NCI-H2227 treated with DMSO at 0.1 percent for 48 hours (cell line): ENCODE results near the gene ZNF80.
"Not testable (repeated sequence)": the region's sequence is repeated elsewhere in the genome, so short reads cannot be mapped to it uniquely, and the experiment has no call there.

Experiments
- DNase-seq: peaks from one replicate; lab custom pipeline; 2025; lab: John Stamatoyannopoulos, UW

The ZNF80 gene

DNA sequence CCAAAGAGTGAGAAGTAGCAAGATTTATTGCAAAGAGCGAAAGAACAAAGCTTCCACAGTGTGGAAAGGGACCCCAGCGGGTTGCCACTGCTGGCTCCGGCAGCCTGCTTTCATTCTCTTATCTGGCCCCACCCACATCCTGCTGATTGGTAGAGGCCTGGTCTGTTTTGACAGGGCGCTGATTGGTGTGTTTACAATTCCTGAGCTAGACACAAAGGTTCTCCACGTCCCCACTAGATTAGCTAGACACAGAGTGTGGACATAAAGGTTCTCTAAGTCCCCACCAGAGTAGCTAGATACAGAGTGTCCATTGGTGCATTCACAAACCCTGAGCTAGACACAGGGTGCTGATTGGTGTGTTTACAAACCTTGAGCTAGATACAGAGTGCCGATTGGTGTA, at the start of gene ZNF80:
ZNF80 (minus strand) TSS at position 101 of the 400 bp plus-strand sequence. CDS start 504 bp downstream, outside the sequence.
- not testable (repeated sequence) for DNase-seq

DNA sequence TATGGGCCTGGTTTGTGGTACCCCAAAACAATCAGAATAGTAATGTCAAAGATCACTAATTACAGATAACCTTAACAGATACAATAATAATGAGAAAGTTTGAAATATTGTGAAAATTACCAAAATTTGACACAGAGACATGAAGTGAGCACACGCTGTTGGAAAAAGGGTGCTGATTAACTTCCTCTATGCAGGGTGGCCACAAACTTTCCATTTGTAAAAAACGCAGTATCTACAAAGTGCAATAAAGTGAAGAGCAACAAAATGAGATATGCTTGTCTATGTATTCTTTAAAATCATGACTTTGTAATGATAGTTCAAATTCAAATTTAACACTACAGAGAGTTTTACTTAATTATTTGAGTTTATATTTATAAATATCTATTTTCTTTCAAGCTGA, 48.9 kb upstream of the ZNF80 start:
- DNase-seq = no peak

DNA sequence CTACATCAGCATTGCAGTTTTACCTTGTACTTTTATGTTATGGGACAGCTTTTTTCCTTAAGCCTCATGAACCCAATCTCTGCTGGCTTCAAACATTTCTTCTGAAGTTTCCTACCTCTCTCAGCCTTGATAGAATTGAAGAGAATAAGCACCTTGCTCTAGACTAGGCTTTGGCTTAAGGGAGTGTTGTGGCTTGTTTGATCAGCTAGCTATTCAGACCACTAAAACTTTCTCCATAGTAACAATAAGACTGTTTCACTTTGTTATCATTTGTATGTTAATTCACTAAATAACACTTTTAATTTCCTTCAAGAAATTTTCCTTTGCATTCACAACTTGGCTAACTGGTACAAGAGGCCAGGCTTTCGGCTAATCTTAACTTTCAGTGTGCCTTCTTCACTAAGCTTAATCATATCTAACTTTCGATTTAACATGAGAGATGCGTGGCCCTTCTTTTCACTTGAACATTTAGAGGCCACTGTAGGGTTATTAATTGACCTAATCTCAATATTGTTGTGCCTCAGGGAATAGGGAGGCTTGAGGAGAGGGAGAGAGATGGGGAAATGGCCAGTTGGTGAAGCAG, 48.4 kb upstream of the ZNF80 start:
- DNase-seq = no peak

DNA sequence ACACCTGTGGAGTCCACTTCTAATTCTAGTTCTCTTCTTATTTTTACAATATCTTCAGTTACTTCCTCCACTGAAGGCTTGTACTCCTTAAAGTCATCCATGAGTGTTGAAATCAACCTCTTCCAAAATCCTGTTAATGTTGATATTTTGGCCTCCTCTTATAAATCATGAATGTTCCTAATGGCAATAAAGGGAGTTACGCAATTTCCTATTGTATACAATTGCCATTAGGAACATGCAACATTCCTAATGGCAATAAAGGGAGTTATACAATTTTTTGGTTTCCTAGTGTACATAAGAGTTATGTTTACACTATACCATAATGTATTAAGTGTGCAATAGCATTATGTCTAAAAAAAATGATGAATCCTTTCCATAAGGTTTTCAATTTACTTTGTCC, 47.3 kb upstream of the ZNF80 start:
- no peak for DNase-seq

DNA sequence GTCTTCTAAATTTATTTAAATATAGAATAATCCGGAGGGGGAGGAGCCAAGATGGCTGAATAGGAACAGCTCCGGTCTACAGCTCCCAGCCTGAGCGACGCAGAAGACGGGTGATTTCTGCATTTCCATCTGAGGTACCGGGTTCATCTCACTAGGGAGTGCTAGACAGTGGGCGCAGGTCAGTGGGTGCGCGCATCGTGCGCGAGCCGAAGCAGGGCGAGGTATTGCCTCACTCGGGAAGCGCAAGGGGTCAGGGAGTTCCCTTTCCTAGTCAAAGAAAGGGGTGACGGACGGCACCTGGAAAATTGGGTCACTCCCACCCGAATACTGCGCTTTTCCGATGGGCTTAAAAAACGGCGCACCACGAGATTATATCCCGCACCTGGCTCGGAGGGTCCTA, 39.5 kb upstream of the ZNF80 start:
- not testable (repeated sequence) for DNase-seq

DNA sequence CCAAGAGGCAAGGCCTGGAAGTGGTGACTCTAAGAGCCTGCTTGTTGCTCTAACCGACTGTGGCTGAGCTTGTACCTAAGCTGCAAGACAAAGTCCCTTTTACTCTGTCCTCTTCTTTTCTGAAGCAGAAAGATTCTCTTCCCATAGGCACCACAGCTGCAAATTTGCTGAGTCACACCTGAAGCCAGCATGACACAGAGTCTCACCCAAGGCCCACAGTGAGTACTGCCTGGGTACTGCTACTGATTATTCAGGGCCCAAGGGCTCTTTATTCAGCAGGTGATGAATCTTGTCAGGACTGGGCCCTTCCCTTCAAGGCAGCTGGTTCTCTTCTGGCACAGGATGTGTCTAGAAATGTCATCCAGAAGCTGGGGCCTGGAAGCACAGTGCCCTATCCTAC, 37.6 kb upstream of the ZNF80 start:
- no peak for DNase-seq

DNA sequence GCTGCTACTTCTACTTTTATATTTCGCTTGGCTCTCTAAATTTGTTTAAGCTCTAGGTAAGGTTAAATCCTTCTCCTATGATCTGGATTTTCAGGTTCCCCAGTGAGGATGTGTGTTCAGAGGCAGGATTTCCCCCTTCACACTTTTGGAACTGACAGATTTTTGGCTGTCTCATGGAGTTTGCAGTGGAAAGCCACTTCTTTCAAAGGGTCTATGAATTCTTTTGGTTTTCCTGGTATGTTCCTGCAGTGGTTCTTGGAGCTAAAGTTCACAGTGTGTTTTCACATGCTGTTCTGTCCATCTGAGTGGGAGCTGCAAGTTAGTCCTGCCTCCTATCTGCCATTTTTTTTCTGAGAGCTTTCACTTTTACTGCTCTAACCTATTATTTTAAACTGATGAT, 34.9 kb upstream of the ZNF80 start:
- DNase-seq = no peak

DNA sequence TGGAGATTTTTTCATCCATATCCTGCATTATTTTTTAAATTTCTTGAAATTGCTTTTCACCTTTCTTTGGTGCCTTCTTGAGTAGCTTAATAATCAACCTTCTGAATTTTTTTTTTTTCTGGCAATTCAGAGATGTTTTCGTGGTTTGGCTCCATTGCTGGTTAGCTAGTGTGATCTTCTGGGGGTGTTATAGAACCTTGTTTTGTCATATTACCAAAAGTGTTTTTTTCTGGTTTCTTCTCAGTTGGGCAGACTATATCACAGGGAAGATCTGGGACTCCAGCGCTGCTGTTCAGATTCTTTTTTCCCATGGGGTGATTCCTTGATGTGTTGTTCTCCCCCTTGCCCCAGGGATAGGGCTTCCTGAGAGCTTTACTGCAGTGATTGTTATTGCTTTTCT, 32.6 kb upstream of the ZNF80 start:
- no peak for DNase-seq

DNA sequence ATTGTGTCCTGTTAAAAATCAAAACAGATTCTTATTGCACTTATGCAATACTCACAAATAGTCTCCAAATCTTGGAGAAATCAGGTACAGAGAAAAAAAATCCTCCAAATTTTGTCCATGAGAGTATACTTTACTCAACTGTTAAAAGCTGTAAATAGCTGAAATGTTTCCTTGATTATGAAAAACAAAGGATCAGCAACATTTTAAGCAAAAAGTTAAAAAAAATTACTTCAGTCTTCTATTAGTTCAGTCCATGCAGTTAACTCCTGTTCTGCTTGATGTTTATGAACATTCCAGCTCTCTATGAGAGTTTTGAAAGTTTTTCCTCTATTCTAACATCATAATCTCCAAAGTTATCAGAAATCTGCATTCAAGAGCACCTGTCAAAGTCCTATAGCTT, 22.8 kb upstream of the ZNF80 start:
- no peak for DNase-seq

DNA sequence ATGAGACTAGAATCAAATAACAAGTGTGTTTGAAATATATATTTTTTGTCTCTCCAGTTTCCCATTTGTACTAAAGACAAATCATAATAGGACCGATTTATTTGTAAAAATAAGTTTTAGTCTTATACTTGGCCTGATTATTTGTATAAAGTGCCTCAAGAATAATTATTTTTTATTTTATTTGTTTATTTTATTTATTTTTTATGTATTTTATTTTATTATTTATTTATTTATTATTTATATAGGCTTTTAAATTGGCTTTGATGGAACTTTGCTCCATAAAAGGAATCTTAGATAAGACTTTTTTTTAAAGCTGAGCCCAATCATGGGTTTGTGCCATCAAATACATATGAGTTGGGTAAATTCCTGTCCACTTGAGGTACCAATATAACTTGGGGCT, 22.2 kb upstream of the ZNF80 start:
- no peak for DNase-seq

DNA sequence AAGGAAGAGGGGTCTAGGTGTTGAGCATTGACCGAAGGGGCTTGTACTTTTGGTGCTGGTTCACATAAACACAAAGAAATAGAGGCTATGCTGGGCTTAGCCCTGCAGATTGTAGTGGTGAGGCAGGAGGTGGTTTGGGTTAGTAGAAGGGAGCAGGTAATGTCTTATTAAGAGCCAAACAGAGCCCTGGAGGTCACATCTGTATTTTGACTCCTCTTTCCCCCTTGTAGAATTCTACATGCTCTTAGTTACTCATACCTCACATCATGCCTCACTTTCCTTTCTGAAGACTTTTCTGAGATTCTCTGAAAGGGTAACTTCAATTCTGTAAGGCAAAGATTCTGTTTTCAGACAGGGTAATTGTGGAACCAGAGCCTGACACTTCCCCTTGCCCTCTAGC, 16.1 kb upstream of the ZNF80 start:
- no peak for DNase-seq

DNA sequence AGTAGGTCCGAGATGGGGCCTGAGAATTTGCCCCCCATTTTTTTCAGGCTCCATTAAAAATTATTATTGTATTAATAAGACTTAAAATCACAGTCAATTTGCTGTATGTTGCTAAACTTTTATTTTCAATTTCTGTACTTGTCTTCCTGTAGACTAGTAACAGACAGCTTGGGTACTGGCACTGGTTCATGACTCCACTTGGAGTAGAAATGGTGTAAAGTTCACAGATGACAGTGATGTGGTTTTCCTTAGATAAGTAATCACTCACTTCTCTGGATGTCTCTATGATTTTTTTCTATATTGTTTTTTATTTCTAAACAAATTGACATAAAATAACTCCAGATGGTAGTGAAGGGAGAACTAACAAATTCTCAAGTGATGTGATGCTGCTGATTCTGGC, 15.6 kb upstream of the ZNF80 start:
- DNase-seq = no peak

DNA sequence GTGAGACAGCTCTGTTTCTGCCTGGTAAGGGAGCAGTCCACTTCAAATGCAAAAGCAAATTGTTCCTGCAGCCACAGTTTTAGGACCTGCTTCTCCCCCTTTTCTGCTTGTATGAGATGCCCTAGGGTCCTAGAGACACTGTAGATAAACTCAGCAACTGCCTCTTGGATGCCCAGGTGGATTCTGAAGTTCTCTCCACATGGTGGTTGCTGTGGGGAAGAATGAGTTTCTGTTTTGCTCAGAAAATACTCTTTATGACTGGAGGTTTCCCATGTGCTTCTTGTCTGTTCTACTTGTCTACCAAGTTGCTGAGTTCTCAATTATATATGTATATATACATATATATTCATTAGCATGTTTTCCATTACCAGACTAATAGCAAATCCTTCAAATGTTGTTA, 5.6 kb upstream of the ZNF80 start:
- DNase-seq = no peak

DNA sequence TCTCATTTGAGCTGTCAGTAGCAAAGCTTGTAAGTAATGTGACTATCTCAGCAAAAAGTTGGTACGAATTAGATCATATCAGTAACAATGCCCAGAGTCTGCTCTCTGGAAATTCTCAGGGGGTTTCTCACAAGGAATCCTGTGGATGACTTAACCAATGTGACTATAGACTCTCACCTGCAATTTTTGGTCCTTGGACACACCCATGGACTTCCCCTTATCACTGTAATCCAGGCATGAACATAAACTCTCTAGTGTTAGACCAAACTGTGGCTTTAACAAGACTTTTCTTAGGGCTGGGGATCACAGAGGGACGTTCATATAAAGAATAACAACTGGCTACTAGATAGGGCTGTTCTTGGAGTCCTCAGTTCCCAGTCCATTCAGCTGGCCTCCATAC, 3.9 kb upstream of the ZNF80 start:
- no peak for DNase-seq

DNA sequence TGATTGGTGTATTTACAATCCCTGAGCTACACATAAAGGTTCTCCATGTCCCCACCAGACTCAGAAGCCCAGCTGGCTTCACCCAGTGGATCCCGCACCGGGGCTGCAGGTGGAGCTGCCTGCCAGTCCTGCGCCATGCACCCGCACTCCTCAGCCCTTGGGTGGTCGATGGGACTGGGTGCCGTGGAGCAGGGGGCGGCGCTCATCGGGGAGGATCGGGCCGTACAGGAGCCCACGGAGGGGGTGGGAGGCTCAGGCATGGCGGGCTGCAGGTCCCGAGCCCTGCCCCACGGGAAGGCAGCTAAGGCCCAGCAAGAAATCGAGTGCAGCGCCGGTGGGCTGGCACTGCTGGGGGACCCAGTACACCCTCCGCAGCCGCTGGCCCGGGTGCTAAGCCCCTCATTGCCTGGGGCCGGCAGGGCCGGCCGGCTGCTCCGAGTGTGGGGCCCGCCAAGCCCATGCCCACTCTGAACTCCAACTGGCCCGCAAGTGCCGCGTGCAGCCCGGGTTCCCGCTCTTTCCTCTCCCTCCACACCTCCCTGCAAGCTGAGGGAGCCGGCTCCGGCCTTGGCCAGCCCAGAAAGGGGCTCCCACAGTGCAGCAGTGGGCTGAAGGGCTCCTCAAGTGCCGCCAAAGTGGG, 888 bp upstream of the ZNF80 start:
- DNase-seq = not testable (repeated sequence)

DNA sequence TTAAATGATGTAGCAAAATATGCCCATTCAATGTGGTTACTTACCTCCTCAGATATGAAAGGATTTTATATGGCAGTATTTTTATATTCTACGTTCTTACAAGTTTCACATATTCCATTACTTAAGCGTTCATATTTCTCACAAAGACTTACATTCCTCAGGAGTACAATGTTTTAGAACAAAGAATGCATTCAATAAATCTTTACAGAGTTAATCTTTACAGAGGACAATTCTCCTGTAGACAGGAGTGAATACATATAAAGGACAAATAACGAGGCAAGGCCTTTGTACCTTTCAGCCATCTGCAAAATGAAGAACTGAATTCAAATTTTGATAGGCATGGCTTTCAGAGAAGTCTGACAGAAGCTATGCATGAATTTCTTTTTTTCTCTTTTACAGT, 1.9 kb downstream of the ZNF80 start:
- no peak for DNase-seq

DNA sequence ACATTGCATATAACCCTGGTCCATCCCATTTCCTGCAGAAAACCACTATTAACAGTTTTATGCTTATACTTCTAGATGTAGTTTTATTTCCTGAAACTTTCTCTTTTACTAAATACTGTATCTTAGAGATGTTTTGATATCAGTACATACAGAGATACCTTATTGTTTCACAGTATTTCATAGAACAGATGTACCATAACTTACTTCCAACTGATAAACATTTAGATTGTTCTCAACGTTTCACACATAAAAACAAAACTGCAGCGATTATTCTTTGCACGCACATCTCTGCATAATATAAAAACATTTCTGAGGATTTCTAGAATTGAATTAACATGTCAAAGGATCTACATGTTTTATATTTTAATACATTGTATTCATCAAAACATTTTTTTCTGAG, 2.6 kb downstream of the ZNF80 start:
- DNase-seq = no peak

DNA sequence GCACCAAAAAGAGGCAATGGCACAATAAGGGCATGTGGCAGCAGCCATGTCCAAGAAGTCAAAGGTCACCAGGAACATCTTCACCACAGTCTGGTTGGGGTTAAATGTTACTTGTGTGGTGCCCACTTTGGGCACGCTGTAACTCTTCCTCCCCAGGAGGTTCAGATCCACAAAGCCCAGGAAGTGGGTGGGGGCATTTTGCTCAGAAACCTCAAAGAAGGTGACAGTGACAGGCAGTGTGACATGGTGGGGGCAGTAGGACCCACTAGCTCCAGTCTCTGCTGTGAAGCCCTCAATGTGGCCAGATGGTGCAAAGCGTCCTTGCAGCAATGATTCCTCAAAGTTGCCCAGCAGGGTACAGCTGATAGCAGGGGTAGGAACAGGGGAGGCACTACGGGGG, 5.8 kb downstream of the ZNF80 start:
- no peak for DNase-seq

DNA sequence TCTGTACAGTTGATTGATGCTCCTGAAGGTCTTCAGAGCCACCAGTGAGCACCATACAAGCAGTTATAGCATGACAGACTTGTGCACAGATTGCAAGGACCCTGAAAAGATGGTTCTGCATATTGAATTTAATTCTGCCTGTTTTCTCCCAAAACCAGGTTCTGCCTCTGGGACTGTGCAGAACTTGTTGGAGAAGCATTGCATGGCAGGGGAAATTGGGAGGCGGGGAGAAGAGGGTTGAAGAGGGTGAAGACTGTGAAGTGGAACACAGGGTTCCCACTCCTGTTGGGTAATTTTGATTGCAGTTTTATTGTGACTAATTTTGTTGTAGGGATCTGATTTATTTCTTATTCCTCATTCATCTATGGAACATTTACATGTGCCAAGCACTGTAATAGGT, 10.3 kb downstream of the ZNF80 start:
- DNase-seq = no peak

DNA sequence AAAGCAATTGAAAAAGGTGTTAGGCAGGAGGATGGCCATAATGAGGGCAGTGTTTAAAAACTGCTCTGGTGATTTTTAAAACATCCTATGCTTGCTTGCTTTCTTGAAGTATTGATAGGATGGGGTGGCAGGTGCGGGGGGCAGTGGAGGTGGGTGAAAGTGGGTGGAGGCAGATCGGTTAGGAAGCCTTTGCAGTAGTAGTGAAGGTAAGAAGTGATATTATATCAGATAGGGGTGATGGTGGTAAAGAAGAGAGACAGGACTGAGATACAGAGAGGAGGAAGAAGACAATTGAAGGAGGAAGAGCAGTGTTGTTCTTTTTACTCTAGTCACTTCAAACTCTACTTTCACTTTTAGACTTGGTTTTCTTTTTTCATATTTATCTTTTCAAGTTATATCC, 11.1 kb downstream of the ZNF80 start:
- no peak for DNase-seq

DNA sequence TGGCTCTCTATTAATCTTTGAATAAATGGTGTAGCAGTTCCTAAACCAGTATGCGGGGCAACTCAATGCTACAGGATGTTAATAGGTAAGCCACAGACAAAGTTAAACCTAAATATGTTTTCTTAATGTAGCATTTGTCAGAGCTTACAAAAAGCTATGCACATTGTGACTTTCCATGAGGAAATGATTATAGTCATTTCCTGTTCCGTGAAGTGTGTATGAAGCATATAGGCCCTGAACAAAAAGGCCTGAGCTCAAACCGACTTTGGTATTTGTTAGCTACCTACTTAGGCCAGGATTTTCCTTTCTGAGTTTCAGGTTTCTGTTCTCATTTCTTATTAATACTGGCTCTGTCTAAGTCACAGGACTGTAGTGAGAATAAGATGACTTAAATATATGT, 14.2 kb downstream of the ZNF80 start:
- DNase-seq = no peak

DNA sequence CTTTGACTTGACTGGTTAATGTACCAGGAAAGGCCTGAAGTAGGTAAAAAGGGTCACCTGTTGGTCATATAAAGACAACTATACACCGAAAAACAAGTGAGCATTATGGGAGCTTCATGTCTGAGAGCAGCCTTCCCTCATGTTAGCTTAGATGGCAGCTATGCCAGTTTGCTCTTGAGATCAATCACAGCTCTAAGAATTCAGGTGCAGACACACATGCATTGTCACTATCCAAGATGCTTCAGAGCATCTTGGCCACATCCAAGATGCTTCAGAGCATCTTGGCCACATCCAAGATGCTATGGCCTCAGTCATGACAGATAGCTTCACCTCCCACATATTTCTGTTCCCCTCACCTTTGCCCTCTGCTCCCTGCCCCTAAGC, 15.5 kb downstream of the ZNF80 start:
- no peak for DNase-seq

DNA sequence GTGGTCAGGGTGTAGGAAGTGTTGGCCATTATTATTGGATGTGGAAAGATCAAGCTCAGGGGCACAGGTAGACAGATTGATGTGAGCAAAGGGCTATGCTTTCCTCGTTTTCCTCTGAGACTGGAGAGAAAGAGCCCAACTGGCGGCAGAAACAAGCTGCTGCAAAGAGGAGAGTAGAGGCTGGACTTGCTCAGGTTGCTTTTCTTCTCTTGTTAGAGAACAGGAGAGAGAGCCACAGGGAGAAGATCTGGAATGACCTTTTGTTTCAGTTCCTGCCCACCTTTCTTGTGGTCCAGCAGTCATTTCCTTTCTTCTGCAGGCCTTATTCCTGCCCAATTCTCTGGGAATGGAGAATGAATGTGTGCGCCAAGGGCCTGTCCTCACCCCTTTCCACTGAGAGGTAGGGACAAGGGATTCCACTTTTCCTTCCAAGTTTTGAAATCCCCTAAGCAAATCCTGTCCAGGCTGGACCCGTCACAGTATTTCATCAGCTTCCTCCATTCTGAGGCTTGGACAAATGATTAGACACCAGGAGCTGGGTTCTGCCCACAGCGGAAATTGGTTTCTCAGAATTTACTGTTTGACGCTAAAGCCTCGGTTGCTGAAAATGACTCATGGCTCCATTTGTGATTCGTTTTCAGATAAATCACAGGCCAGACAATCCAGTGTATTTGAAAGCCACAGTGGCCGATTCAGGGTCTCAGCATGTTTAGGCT, 16.1 kb downstream of the ZNF80 start:
- no peak for DNase-seq

DNA sequence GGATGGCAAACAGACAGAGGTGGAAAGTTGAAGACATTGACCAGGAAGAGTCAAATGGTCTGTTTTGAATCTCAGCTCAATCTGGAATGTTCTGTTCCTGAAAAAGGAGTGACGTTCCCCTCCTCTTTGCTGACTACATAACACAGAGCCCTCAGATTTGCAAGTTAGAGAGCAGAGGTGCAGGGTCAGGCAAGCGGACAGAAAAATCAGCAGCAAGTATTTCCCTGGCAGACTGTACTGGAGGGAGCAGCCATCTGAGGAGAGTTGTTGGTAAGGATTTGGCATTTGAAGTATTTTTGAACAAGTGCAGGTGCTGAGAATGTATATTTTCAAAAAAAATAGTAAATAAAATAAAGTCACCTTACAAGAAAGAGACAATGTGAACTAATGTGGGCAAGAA, 17.6 kb downstream of the ZNF80 start:
- DNase-seq = no peak
